ENCODE data around the gene KIF15. TPM values are rescaled to one million over a fixed set of nuclear protein-coding genes. Genes with fewer than 3 reads are reported as not detected.
A peak's percentile ranks its signal among the peaks of the same experiment; 100 is the strongest.

Gene KIF15
- total RNA-seq, 1 experiment from 2014 or later: 23.7 TPM

DNA sequence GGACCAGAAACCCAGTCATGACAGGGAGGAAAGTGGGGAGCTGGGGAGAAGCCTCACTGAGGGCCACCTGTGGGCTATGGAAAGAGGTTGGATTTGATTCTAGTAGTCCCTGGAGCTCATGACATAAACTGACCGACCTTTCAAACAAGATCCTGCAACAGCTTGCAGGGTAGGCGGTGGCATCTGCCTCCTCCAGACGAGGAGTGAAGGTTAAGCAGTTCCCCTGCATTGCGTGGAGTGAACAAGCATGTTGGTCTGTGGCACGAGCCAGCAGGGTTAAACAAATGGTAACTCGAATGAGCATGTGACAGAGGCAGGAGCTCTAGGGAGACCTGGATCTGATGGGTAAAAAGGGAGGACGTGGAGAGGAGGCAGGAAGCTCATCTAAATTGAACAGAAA is 125.5 kb downstream of the KIF15 start:
- H3K27ac Mint-ChIP-seq: no peak overlapping the region
- H3K4me3 Mint-ChIP-seq: no peak overlapping the region
- TF ChIP-seq, protein P1, sequence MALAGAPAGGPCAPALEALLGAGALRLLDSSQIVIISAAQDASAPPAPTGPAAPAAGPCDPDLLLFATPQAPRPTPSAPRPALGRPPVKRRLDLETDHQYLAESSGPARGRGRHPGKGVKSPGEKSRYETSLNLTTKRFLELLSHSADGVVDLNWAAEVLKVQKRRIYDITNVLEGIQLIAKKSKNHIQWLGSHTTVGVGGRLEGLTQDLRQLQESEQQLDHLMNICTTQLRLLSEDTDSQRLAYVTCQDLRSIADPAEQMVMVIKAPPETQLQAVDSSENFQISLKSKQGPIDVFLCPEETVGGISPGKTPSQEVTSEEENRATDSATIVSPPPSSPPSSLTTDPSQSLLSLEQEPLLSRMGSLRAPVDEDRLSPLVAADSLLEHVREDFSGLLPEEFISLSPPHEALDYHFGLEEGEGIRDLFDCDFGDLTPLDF (CRISPR knock-in tag; IDR thresholded peaks at IDR 0.05): no peak
- TF ChIP-seq, protein P2, sequence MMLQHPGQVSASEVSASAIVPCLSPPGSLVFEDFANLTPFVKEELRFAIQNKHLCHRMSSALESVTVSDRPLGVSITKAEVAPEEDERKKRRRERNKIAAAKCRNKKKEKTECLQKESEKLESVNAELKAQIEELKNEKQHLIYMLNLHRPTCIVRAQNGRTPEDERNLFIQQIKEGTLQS (CRISPR knock-in tag; conservative IDR thresholded peaks at IDR 0.05): no peak
- TF ChIP-seq NR3C1 (CRISPR knock-in tag; conservative IDR thresholded peaks at IDR 0.05; ENCODE audit: low read depth): no peak
- no peaks in the 10 kb centered on the region; the same call in 1 of the 2 replicates for H3K27me3 Mint-ChIP-seq (ENCODE audit: low read depth)
- no peaks in the 10 kb centered on the region for H3K36me3 Mint-ChIP-seq
- ATAC-seq (no peak), DNase-seq (ENCODE audit: low spot score) (no peak)
- POLR2A ChIA-PET: no interaction called here
- CTCF ChIA-PET: interaction anchor here (2.4 kb wide), 1 partner anchor 26 kb away, joined by 9 read pairs; no protein-coding TSS in a partner anchor
- peaks cover 36% of the 10 kb centered on the region for H3K4me1 Mint-ChIP-seq
- peaks cover 14% of the 10 kb centered on the region; the same call in 1 of the 2 replicates for H3K9me3 Mint-ChIP-seq

DNA sequence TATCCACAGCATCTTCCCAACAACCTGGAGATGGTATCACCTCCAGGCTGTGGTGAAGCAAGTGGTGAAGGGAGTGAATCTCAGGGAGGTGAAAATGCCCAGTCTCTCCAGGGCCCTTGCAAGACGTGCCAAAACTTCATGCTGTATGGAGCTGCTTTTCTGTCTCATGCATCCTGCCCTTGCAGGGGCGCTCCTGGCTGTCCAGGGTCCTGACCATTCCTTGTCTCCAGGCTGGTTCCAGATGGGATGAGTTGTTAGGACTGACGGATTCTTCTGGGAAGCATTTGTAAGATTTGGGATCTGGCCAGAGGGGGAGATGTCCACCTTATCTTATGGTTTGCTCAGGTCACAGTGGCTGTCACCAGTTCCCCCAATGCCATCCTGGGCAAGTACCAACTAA is 128.7 kb downstream of the KIF15 start:
- TF ChIP-seq, protein P3, sequence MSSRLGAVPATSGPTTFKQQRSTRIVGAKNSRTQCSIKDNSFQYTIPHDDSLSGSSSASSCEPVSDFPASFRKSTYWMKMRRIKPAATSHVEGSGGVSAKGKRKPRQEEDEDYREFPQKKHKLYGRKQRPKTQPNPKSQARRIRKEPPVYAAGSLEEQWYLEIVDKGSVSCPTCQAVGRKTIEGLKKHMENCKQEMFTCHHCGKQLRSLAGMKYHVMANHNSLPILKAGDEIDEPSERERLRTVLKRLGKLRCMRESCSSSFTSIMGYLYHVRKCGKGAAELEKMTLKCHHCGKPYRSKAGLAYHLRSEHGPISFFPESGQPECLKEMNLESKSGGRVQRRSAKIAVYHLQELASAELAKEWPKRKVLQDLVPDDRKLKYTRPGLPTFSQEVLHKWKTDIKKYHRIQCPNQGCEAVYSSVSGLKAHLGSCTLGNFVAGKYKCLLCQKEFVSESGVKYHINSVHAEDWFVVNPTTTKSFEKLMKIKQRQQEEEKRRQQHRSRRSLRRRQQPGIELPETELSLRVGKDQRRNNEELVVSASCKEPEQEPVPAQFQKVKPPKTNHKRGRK (CRISPR knock-in tag; IDR thresholded peaks at IDR 0.05; ENCODE audit: borderline replicate concordance): no peak
- TF ChIP-seq ZNF121 (CRISPR knock-in tag; IDR thresholded peaks at IDR 0.05): no peak
- no peak for TF ChIP-seq ETV6 (CRISPR knock-in tag; IDR thresholded peaks at IDR 0.05)
- TF ChIP-seq, protein P1 (CRISPR knock-in tag; IDR thresholded peaks at IDR 0.05): no peak
- TF ChIP-seq, protein P4, sequence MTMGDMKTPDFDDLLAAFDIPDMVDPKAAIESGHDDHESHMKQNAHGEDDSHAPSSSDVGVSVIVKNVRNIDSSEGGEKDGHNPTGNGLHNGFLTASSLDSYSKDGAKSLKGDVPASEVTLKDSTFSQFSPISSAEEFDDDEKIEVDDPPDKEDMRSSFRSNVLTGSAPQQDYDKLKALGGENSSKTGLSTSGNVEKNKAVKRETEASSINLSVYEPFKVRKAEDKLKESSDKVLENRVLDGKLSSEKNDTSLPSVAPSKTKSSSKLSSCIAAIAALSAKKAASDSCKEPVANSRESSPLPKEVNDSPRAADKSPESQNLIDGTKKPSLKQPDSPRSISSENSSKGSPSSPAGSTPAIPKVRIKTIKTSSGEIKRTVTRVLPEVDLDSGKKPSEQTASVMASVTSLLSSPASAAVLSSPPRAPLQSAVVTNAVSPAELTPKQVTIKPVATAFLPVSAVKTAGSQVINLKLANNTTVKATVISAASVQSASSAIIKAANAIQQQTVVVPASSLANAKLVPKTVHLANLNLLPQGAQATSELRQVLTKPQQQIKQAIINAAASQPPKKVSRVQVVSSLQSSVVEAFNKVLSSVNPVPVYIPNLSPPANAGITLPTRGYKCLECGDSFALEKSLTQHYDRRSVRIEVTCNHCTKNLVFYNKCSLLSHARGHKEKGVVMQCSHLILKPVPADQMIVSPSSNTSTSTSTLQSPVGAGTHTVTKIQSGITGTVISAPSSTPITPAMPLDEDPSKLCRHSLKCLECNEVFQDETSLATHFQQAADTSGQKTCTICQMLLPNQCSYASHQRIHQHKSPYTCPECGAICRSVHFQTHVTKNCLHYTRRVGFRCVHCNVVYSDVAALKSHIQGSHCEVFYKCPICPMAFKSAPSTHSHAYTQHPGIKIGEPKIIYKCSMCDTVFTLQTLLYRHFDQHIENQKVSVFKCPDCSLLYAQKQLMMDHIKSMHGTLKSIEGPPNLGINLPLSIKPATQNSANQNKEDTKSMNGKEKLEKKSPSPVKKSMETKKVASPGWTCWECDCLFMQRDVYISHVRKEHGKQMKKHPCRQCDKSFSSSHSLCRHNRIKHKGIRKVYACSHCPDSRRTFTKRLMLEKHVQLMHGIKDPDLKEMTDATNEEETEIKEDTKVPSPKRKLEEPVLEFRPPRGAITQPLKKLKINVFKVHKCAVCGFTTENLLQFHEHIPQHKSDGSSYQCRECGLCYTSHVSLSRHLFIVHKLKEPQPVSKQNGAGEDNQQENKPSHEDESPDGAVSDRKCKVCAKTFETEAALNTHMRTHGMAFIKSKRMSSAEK (CRISPR knock-in tag; IDR thresholded peaks at IDR 0.05; ENCODE audit: borderline replicate concordance): no peak
- TF ChIP-seq, protein P5, sequence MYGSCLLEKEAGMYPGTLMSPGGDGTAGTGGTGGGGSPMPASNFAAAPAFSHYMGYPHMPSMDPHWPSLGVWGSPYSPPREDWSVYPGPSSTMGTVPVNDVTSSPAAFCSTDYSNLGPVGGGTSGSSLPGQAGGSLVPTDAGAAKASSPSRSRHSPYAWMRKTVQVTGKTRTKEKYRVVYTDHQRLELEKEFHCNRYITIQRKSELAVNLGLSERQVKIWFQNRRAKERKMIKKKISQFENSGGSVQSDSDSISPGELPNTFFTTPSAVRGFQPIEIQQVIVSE (CRISPR knock-in tag; IDR thresholded peaks at IDR 0.05; ENCODE audit: borderline replicate concordance): no peak
- no peak for TF ChIP-seq ZNF396 (CRISPR knock-in tag; IDR thresholded peaks at IDR 0.05; ENCODE audit: borderline replicate concordance)
- no peak for TF ChIP-seq ZNF671 (CRISPR knock-in tag; IDR thresholded peaks at IDR 0.05)
- TF ChIP-seq, protein P6, sequence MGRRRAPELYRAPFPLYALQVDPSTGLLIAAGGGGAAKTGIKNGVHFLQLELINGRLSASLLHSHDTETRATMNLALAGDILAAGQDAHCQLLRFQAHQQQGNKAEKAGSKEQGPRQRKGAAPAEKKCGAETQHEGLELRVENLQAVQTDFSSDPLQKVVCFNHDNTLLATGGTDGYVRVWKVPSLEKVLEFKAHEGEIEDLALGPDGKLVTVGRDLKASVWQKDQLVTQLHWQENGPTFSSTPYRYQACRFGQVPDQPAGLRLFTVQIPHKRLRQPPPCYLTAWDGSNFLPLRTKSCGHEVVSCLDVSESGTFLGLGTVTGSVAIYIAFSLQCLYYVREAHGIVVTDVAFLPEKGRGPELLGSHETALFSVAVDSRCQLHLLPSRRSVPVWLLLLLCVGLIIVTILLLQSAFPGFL (CRISPR knock-in tag; IDR thresholded peaks at IDR 0.05; ENCODE audit: borderline replicate concordance): no peak
- TF ChIP-seq, protein P7, sequence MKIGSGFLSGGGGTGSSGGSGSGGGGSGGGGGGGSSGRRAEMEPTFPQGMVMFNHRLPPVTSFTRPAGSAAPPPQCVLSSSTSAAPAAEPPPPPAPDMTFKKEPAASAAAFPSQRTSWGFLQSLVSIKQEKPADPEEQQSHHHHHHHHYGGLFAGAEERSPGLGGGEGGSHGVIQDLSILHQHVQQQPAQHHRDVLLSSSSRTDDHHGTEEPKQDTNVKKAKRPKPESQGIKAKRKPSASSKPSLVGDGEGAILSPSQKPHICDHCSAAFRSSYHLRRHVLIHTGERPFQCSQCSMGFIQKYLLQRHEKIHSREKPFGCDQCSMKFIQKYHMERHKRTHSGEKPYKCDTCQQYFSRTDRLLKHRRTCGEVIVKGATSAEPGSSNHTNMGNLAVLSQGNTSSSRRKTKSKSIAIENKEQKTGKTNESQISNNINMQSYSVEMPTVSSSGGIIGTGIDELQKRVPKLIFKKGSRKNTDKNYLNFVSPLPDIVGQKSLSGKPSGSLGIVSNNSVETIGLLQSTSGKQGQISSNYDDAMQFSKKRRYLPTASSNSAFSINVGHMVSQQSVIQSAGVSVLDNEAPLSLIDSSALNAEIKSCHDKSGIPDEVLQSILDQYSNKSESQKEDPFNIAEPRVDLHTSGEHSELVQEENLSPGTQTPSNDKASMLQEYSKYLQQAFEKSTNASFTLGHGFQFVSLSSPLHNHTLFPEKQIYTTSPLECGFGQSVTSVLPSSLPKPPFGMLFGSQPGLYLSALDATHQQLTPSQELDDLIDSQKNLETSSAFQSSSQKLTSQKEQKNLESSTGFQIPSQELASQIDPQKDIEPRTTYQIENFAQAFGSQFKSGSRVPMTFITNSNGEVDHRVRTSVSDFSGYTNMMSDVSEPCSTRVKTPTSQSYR (CRISPR knock-in tag; IDR thresholded peaks at IDR 0.05): no peak
- TF ChIP-seq OVOL2 (CRISPR knock-in tag; IDR thresholded peaks at IDR 0.05; ENCODE audit: borderline replicate concordance): no peak
- no peak for TF ChIP-seq FOXP1 (CRISPR knock-in tag; IDR thresholded peaks at IDR 0.05; ENCODE audit: borderline replicate concordance)
- no peak for TF ChIP-seq SP1 (CRISPR knock-in tag; conservative IDR thresholded peaks at IDR 0.05)
- ATAC-seq (peak; percentile 57), DNase-seq (ENCODE audit: low spot score) (peak; percentile 30)
- Mint-ChIP-seq H3K4me1 (peaks cover 34% of the 10 kb centered on the region), H3K27me3 (ENCODE audit: low read depth) (no peaks in the 10 kb centered on the region; the same call in 1 of the 2 replicates), H3K9me3 (peaks cover 11% of the 10 kb centered on the region), H3K27ac (no peak overlapping the region), H3K36me3 (no peaks in the 10 kb centered on the region), H3K4me3 (no peak overlapping the region)
- CTCF ChIA-PET: interaction anchor here (0.7 kb wide), 1 partner anchor 25 kb away, joined by 3 read pairs; no protein-coding TSS in a partner anchor
- POLR2A ChIA-PET: no interaction called here

Data from WTC11 (cell line).